B cell (primary cell): ENCODE results near the gene HECA. TPM values are rescaled to one million over a fixed set of nuclear protein-coding genes. Genes with fewer than 3 reads are reported as not detected.

ENCODE experiments used
- ATAC-seq: fragments of 200-7000 bp; cut with Tn5 transposase; one replicate; pipeline ENCODE4 v1.10.0; 2021; ENCODE audit warnings: low read depth, mild to moderate bottlenecking, moderate number of reproducible peaks, moderate library complexity
- CTCF ChIA-PET: fragments of 350-600 bp; sonication (Branson Sonifier 250); formaldehyde crosslinking; loops from one replicate; lab custom pipeline; 2021; ENCODE audit warnings: antibody characterized with exemption, inconsistent platforms; lab: Charles Lee
- POLR2A ChIA-PET: fragments of 350-600 bp; sonication (Branson Sonifier 250); formaldehyde crosslinking; loops from one replicate; lab custom pipeline; 2021; ENCODE audit warnings: antibody characterized with exemption; lab: Charles Lee
- DNase-seq: peaks from one replicate; pipeline ENCODE4 v3.0.0; 2013
- H2AFZ ChIP-seq: 2 replicates; pipeline ENCODE4 v1.6.1; 2012; ENCODE audit warnings: mild to moderate bottlenecking, low read depth, low read length; ENCODE audit not compliant: insufficient read depth, poor library complexity, severe bottlenecking
- H3K27ac ChIP-seq, 2 donors: 1 replicate in 1 of 2; 2 replicates in 1 of 2; pipeline ENCODE4 v1.5.1; 2012 to 2013; ENCODE audit warnings: low read length in 2 of 2, mild to moderate bottlenecking in 2 of 2, moderate library complexity in 1 of 2
- H3K27me3 ChIP-seq, 4 experiments: fragments of 200-600 bp in 1 of 4; sonication (generic) in 1 of 4; replicated peaks in 1 of 4; 1 replicate in 2 of 4; 2 replicates in 2 of 4; pipeline versions ENCODE4 v1.6.1 to v1.7.0; 2013 to 2016; ENCODE audit warnings: low read length in 3 of 4, mild to moderate bottlenecking in 2 of 4, mixed read lengths in 1 of 4, moderate library complexity in 1 of 4; ENCODE audit not compliant: insufficient read depth in 4 of 4, control insufficient read depth in 3 of 4; ENCODE audit errors: control extremely low read depth in 1 of 4
- H3K36me3 ChIP-seq, 2 experiments: replicated peaks in 1 of 2; 1 replicate in 1 of 2; 2 replicates in 1 of 2; pipeline versions ENCODE4 v1.6.1 to v1.7.1; 2013; ENCODE audit warnings: low read length in 1 of 2; ENCODE audit not compliant: insufficient read depth in 2 of 2, control insufficient read depth in 1 of 2; ENCODE audit errors: control extremely low read depth in 1 of 2, extremely low read depth in 1 of 2
- H3K4me1 ChIP-seq, 2 donors: fragments of 200-600 bp in 1 of 2; sonication (generic) in 1 of 2; 1 replicate in 1 of 2; 2 replicates in 1 of 2; pipeline versions ENCODE4 v1.5.1 to v1.6.1; 2013 to 2017; ENCODE audit warnings: low read length in 2 of 2; ENCODE audit not compliant: control insufficient read depth in 2 of 2, insufficient read depth in 2 of 2
- H3K4me2 ChIP-seq: replicated peaks from 2 replicates; pipeline ENCODE3; 2012; ENCODE audit warnings: mild to moderate bottlenecking, low read depth, low read length; ENCODE audit not compliant: poor library complexity, severe bottlenecking
- H3K4me3 ChIP-seq, 5 experiments: fragments of 200-600 bp in 1 of 5; sonication (generic) in 1 of 5; 1 replicate in 3 of 5; 2 replicates in 2 of 5; pipeline versions ENCODE4 v1.5.1 to v1.7.0; 2011 to 2016; ENCODE audit warnings: low read length in 4 of 5, mild to moderate bottlenecking in 4 of 5, low read depth in 2 of 5, control low read depth in 1 of 5, moderate library complexity in 1 of 5; ENCODE audit not compliant: insufficient read depth in 1 of 5; ENCODE audit errors: control extremely low read depth in 1 of 5, extremely low read depth in 1 of 5
- H3K79me2 ChIP-seq: fragments of 200-600 bp; sonication (generic); one replicate; pipeline ENCODE4 v1.6.0; 2016; ENCODE audit warnings: low read length; ENCODE audit not compliant: control insufficient read depth, insufficient read depth
- H3K9ac ChIP-seq: fragments of 200-600 bp; sonication (generic); 2 replicates; pipeline ENCODE4 v1.6.1; 2017; ENCODE audit warnings: mild to moderate bottlenecking, low read length, moderate library complexity
- H3K9me3 ChIP-seq, 3 donors: one replicate each; pipeline versions ENCODE4 v1.6.1 to v1.7.1; 2013; ENCODE audit warnings: low read length in 2 of 3; ENCODE audit not compliant: control insufficient read depth in 2 of 3, insufficient read depth in 1 of 3; ENCODE audit errors: control extremely low read depth in 1 of 3
- H4K20me1 ChIP-seq: 2 replicates; pipeline ENCODE4 v1.6.0; 2012; ENCODE audit warnings: mild to moderate bottlenecking, low read length; ENCODE audit not compliant: insufficient read depth, control insufficient read depth, poor library complexity, severe bottlenecking
- H3K27ac Mint-ChIP-seq: one replicate; pipeline ENCODE4 v1.8.0; 2021; ENCODE audit warnings: mixed read lengths
- H3K27me3 Mint-ChIP-seq: one replicate; pipeline ENCODE4 v1.8.0; 2021; ENCODE audit warnings: mixed read lengths
- H3K4me1 Mint-ChIP-seq: one replicate; pipeline ENCODE4 v1.8.0; 2021; ENCODE audit warnings: mixed read lengths
- H3K4me3 Mint-ChIP-seq: one replicate; pipeline ENCODE4 v1.8.0; 2021; ENCODE audit warnings: mixed read lengths
- H3K9me3 Mint-ChIP-seq: one replicate; pipeline ENCODE4 v1.8.0; 2022; ENCODE audit warnings: mixed read lengths; ENCODE audit not compliant: insufficient read depth
- CTCF ChIP-seq: fragments of 200-600 bp; IDR thresholded peaks from one replicate; pipeline ENCODE4 v1.8.0; 2022; ENCODE audit warnings: antibody characterized with exemption, mild to moderate bottlenecking
- EZH2 ChIP-seq: IDR thresholded peaks from 2 replicates; pipeline ENCODE4 v1.6.1; 2012; ENCODE audit warnings: borderline replicate concordance, low read depth, mild to moderate bottlenecking, moderate library complexity, low read length; ENCODE audit not compliant: insufficient read depth, poor library complexity, severe bottlenecking
- WGBS: methylation state at CpG from one replicate; pipeline ENCODE4 v1.1.5; 2013; ENCODE audit warnings: missing lambda C conversion rate; ENCODE audit not compliant: insufficient coverage; 5-methylcytosine and 5-hydroxymethylcytosine counted together
- intact Hi-C: fragments of 100-400 bp; cut with micrococcal nuclease; formaldehyde crosslinking; loops from one replicate; pipeline ENCODE4 v1.10.0; 2022
- polyA plus RNA-seq: library from polyadenylated mRNA; depleted of rRNA; stranded (reverse); fragments of >200 nt; gene quantifications from 2 replicates; pipeline ENCODE4 v1.2.3, GENCODE V29; 2012
- total RNA-seq, 2 donors: library from RNA; stranded (reverse); fragments of 120-200 nt in 1 of 2; gene quantifications; 1 replicate in 1 of 2; 2 replicates in 1 of 2; pipeline versions ENCODE4 v1.2.3 to v1.2.4, GENCODE V29; 2013 to 2022

HECA gene
- total and polyA plus RNA-seq, 2 donors (not counting 1 experiment from before 2014, with no cell fraction given): 19.2 to 50.4 TPM

GRCh38 chr6:139219271-139219729, 84.4 kb downstream of the HECA start:
- TF ChIP-seq EZH2: no peak
- TF ChIP-seq CTCF: peak; percentile 84
- H3K9me3 Mint-ChIP-seq: no peaks in the 10 kb centered on the region
- peak overlapping the region; percentile 40 for H3K4me3 Mint-ChIP-seq
- Histone ChIP-seq H3K27me3 (no peaks in the 10 kb centered on the region), H4K20me1 (no peaks in the 10 kb centered on the region), H3K4me3 (no peak overlapping the region), H3K36me3 (no peaks in the 10 kb centered on the region), H2AFZ (peak overlapping the region; percentile 71), H3K4me1 (peaks cover 4 to 8% of the 10 kb centered on the region in 2 donors), H3K79me2 (no peaks in the 10 kb centered on the region), H3K27ac (no peak overlapping the region), H3K4me2 (peak overlapping the region; percentile 44), H3K9ac (no peak overlapping the region), H3K9me3 (no peaks in the 10 kb centered on the region)
- peaks cover 13% of the 10 kb centered on the region for H3K4me1 Mint-ChIP-seq
- intact Hi-C loops: loop anchor here (1.0 to 2.0 kb wide), 7 partner anchors 31 to 403 kb away; partner anchors contain the start of genes HECA, REPS1 and TXLNB
- H3K27ac Mint-ChIP-seq: peak overlapping the region; percentile 79
- peak; percentile 83 for DNase-seq
- 19% methylated on average over 7 of the region's 7 CpGs for WGBS
- peak; percentile 100 for ATAC-seq
- CTCF ChIA-PET: interaction anchor here (0.6 to 7.3 kb wide), 69 partner anchors 10 to 632 kb away, joined by 3 to 274 read pairs (median 5); partner anchors contain the start of genes CITED2, HECA and TXLNB
- H3K27me3 Mint-ChIP-seq: no peaks in the 10 kb centered on the region
- POLR2A ChIA-PET: interaction anchor here (0.9 to 1.2 kb wide), 3 partner anchors 52 to 155 kb away, joined by 3 to 5 read pairs (median 5); partner anchors contain the start of gene CITED2

- POLR2A ChIA-PET: interaction anchor here (0.6 to 1.2 kb wide), 4 partner anchors 28 to 155 kb away, joined by 3 to 6 read pairs (median 5); partner anchors contain the start of gene CITED2
Observed at GRCh38 chr6:139219746-139220145, 84.9 kb downstream of the HECA start.

More at GRCh38 chr6:139219746-139220145, 84.9 kb downstream of the HECA start:
- Mint-ChIP-seq H3K27me3 (no peaks in the 10 kb centered on the region), H3K9me3 (no peaks in the 10 kb centered on the region), H3K4me1 (peaks cover 13% of the 10 kb centered on the region), H3K27ac (peak overlapping the region; percentile 79), H3K4me3 (peak overlapping the region; percentile 40)
- H3K4me3 ChIP-seq: no peak overlapping the region
- no peak overlapping the region for H3K9ac ChIP-seq
- no peaks in the 10 kb centered on the region for H3K79me2 ChIP-seq
- H2AFZ ChIP-seq: peak overlapping the region; percentile 71
- CTCF ChIA-PET: interaction anchor here (0.6 to 7.3 kb wide), 66 partner anchors 10 to 631 kb away, joined by 3 to 274 read pairs (median 5); partner anchors contain the start of genes CITED2, HECA and TXLNB
- H3K27me3 ChIP-seq: no peaks in the 10 kb centered on the region
- no CpG with 5 or more reads among the region's 2 CpGs for WGBS
- DNase-seq (no peak), ATAC-seq (no peak)
- intact Hi-C loops: loop anchor here (1.0 to 2.0 kb wide), 7 partner anchors 31 to 403 kb away; partner anchors contain the start of genes HECA, REPS1 and TXLNB
- no peaks in the 10 kb centered on the region for H4K20me1 ChIP-seq
- H3K36me3 ChIP-seq: no peaks in the 10 kb centered on the region
- H3K9me3 ChIP-seq: no peaks in the 10 kb centered on the region
- peak overlapping the region; percentile 44 for H3K4me2 ChIP-seq
- H3K4me1 ChIP-seq: peaks cover 4 to 8% of the 10 kb centered on the region in 2 donors
- H3K27ac ChIP-seq: no peak overlapping the region
- TF ChIP-seq CTCF (no peak), EZH2 (no peak)
